SK-N-SH treated with all-trans-retinoic acid at 6 μM for 48 hours (cell line): ENCODE data around the gene HDGF.

ENCODE experiments used
- ATAC-seq: fragments of 200-7000 bp; cut with Tn5 transposase; 3 replicates; pipeline ENCODE4 v1.9.1; 2020; ENCODE audit warnings: mild to moderate bottlenecking, moderate library complexity
- ARNTL ChIP-seq: fragments of 450-650 bp; formaldehyde crosslinking; IDR thresholded peaks from 2 replicates; pipeline ENCODE4 v1.5.0; 2020; ENCODE audit warnings: low read depth, mild to moderate bottlenecking, moderate library complexity, borderline replicate concordance
- BACH2 ChIP-seq: fragments of 250-450 bp; sonication (Bioruptor Pico); IDR thresholded peaks from 2 replicates; pipeline ENCODE4 v1.9.0; 2021; ENCODE audit warnings: mild to moderate bottlenecking, borderline replicate concordance
- CSDC2 ChIP-seq: fragments of 250-450 bp; sonication (Bioruptor Pico); IDR thresholded peaks from 2 replicates; pipeline ENCODE4 v1.5.0; 2020; ENCODE audit warnings: mild to moderate bottlenecking, moderate library complexity
- ESRRG ChIP-seq: fragments of 250-450 bp; sonication (Bioruptor Pico); IDR thresholded peaks from 2 replicates; pipeline ENCODE4 v1.6.1; 2021; ENCODE audit warnings: mild to moderate bottlenecking
- GLIS3 ChIP-seq: fragments of 250-450 bp; sonication (Bioruptor Pico); IDR thresholded peaks from 2 replicates; pipeline ENCODE4 v1.5.0; 2020; ENCODE audit warnings: mild to moderate bottlenecking, moderate library complexity
- ISL1 ChIP-seq: fragments of 250-450 bp; sonication (Bioruptor Pico); IDR thresholded peaks from 2 replicates; pipeline ENCODE4 v2.1.2; 2022; ENCODE audit warnings: mild to moderate bottlenecking, moderate library complexity
- OSR1 ChIP-seq: fragments of 250-450 bp; sonication (Bioruptor Pico); IDR thresholded peaks from 2 replicates; pipeline ENCODE4 v1.8.0; 2022; ENCODE audit warnings: moderate library complexity, mild to moderate bottlenecking, inconsistent platforms
- PPARA ChIP-seq: fragments of 250-450 bp; sonication (Bioruptor Pico); IDR thresholded peaks from 2 replicates; pipeline ENCODE4 v1.5.0; 2020; ENCODE audit warnings: mild to moderate bottlenecking, borderline replicate concordance
- RARB ChIP-seq: fragments of 250-450 bp; sonication (Bioruptor Pico); IDR thresholded peaks from 2 replicates; pipeline ENCODE4 v1.8.0; 2021; ENCODE audit warnings: mild to moderate bottlenecking, moderate library complexity
- SNAI2 ChIP-seq: fragments of 250-450 bp; sonication (Bioruptor Pico); IDR thresholded peaks from 2 replicates; pipeline ENCODE4 v1.5.0; 2020; ENCODE audit warnings: mild to moderate bottlenecking, moderate library complexity
- TCF4 ChIP-seq: fragments of 250-450 bp; sonication (Bioruptor Pico); IDR thresholded peaks from 2 replicates; pipeline ENCODE4 v1.8.0; 2021; ENCODE audit warnings: mild to moderate bottlenecking, moderate library complexity, borderline replicate concordance
- TOX ChIP-seq: fragments of 250-450 bp; sonication (Bioruptor Pico); IDR thresholded peaks from 2 replicates; pipeline ENCODE4 v1.8.0; 2021; ENCODE audit warnings: mild to moderate bottlenecking, moderate library complexity, borderline replicate concordance
- ZC3H10 ChIP-seq: fragments of 250-450 bp; sonication (Bioruptor Pico); IDR thresholded peaks from 2 replicates; pipeline ENCODE4 v1.5.1; 2021; ENCODE audit warnings: mild to moderate bottlenecking, moderate library complexity
- ZFP3 ChIP-seq: fragments of 250-450 bp; sonication (Bioruptor Pico); IDR thresholded peaks from 2 replicates; pipeline ENCODE4 v1.5.0; 2020; ENCODE audit warnings: mild to moderate bottlenecking, moderate library complexity
- ZFP30 ChIP-seq: fragments of 450-650 bp; formaldehyde crosslinking; IDR thresholded peaks from 2 replicates; pipeline ENCODE4 v1.5.0; 2022; ENCODE audit warnings: mild to moderate bottlenecking, moderate library complexity
- ZNF565 ChIP-seq: fragments of 450-650 bp; formaldehyde crosslinking; conservative IDR thresholded peaks from 2 replicates; pipeline ENCODE4 v1.5.0; 2020; ENCODE audit warnings: low read depth, mild to moderate bottlenecking, moderate library complexity
- ZNF70 ChIP-seq: fragments of 450-650 bp; formaldehyde crosslinking; IDR thresholded peaks from 2 replicates; pipeline ENCODE4 v1.5.0; 2020; ENCODE audit warnings: mild to moderate bottlenecking, moderate library complexity
- ZNF8 ChIP-seq: fragments of 450-650 bp; formaldehyde crosslinking; IDR thresholded peaks from 2 replicates; pipeline ENCODE4 v1.5.0; 2020; ENCODE audit warnings: mild to moderate bottlenecking, moderate library complexity
- TF ChIP-seq, protein P1 (sequence below): fragments of 250-450 bp; sonication (Bioruptor Pico); IDR thresholded peaks from 2 replicates; pipeline ENCODE4 v1.5.1; 2021; ENCODE audit warnings: mild to moderate bottlenecking, moderate library complexity
- TF ChIP-seq, protein P2 (sequence below): fragments of 250-450 bp; sonication (Bioruptor Pico); IDR thresholded peaks from 2 replicates; pipeline ENCODE4 v1.8.0; 2021; ENCODE audit warnings: low read depth, mild to moderate bottlenecking, moderate library complexity, borderline replicate concordance
- TF ChIP-seq, protein P3 (sequence below): fragments of 250-450 bp; sonication (Bioruptor Pico); IDR thresholded peaks from 2 replicates; pipeline ENCODE4 v1.8.0; 2020; ENCODE audit warnings: mild to moderate bottlenecking, moderate library complexity, borderline replicate concordance
- TF ChIP-seq, protein P4 (sequence below): fragments of 250-450 bp; sonication (Bioruptor Pico); IDR thresholded peaks from 2 replicates; pipeline ENCODE4 v1.5.0; 2020; ENCODE audit warnings: mild to moderate bottlenecking, moderate library complexity

HDGF gene

DNA sequence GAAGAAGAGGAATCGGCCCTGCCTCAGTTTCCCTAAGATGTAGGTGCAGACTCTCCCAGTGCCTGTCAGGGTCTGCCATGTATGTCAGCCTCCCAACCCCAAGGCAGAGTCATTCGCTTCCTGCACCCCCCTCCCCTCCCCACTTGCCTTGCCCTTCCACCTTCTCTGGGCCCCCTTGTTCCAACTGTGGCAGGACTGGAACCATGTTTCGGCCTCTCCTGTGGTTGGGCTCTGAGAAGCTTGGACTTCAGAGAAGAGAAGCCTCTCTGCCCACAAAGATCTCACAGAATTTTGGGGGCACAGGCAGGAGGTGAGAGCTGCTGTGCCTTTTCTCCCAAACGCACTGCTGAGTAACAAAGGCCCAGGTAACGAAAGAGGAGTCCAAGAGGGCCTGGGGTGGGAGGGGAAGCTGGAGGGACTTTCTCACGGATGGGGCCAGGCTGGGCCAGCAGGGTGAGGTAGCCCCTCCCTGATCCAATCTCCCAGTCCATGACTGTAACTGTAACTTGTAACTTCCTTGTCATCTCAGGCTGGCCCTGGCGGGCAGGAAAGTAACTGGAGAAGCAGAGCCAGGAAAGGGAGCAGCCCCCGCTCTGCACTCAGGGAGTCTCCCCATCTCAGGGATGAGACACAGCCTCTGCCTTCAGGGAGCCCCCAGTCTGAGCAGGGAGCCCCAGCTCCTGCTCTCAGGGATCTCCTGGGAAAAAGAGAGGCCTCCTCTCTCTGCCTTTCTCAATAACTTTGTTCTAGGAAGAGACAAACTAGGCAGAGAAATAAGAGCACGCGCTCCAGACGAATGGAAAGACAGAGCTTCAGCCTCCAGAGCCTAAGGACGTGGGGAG is 57.4 kb downstream of the HDGF start:
- TF ChIP-seq, protein P1, sequence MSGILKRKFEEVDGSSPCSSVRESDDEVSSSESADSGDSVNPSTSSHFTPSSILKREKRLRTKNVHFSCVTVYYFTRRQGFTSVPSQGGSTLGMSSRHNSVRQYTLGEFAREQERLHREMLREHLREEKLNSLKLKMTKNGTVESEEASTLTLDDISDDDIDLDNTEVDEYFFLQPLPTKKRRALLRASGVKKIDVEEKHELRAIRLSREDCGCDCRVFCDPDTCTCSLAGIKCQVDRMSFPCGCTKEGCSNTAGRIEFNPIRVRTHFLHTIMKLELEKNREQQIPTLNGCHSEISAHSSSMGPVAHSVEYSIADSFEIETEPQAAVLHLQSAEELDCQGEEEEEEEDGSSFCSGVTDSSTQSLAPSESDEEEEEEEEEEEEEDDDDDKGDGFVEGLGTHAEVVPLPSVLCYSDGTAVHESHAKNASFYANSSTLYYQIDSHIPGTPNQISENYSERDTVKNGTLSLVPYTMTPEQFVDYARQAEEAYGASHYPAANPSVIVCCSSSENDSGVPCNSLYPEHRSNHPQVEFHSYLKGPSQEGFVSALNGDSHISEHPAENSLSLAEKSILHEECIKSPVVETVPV (CRISPR knock-in tag), result no peak
- TF ChIP-seq, protein P2, sequence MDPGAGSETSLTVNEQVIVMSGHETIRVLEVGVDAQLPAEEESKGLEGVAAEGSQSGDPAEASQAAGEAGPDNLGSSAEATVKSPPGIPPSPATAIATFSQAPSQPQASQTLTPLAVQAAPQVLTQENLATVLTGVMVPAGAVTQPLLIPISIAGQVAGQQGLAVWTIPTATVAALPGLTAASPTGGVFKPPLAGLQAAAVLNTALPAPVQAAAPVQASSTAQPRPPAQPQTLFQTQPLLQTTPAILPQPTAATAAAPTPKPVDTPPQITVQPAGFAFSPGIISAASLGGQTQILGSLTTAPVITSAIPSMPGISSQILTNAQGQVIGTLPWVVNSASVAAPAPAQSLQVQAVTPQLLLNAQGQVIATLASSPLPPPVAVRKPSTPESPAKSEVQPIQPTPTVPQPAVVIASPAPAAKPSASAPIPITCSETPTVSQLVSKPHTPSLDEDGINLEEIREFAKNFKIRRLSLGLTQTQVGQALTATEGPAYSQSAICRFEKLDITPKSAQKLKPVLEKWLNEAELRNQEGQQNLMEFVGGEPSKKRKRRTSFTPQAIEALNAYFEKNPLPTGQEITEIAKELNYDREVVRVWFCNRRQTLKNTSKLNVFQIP (CRISPR knock-in tag), result no peak
- TF ChIP-seq ZFP3, result no peak
- TF ChIP-seq, protein P3, sequence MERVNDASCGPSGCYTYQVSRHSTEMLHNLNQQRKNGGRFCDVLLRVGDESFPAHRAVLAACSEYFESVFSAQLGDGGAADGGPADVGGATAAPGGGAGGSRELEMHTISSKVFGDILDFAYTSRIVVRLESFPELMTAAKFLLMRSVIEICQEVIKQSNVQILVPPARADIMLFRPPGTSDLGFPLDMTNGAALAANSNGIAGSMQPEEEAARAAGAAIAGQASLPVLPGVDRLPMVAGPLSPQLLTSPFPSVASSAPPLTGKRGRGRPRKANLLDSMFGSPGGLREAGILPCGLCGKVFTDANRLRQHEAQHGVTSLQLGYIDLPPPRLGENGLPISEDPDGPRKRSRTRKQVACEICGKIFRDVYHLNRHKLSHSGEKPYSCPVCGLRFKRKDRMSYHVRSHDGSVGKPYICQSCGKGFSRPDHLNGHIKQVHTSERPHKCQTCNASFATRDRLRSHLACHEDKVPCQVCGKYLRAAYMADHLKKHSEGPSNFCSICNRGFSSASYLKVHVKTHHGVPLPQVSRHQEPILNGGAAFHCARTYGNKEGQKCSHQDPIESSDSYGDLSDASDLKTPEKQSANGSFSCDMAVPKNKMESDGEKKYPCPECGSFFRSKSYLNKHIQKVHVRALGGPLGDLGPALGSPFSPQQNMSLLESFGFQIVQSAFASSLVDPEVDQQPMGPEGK (CRISPR knock-in tag), result no peak
- no peak for TF ChIP-seq GLIS3 (CRISPR knock-in tag)
- no peak for TF ChIP-seq OSR1
- no peak for TF ChIP-seq ESRRG (CRISPR knock-in tag)
- no peak for TF ChIP-seq TOX (CRISPR knock-in tag)
- TF ChIP-seq ZC3H10 (CRISPR knock-in tag), result no peak
- TF ChIP-seq, protein P4, sequence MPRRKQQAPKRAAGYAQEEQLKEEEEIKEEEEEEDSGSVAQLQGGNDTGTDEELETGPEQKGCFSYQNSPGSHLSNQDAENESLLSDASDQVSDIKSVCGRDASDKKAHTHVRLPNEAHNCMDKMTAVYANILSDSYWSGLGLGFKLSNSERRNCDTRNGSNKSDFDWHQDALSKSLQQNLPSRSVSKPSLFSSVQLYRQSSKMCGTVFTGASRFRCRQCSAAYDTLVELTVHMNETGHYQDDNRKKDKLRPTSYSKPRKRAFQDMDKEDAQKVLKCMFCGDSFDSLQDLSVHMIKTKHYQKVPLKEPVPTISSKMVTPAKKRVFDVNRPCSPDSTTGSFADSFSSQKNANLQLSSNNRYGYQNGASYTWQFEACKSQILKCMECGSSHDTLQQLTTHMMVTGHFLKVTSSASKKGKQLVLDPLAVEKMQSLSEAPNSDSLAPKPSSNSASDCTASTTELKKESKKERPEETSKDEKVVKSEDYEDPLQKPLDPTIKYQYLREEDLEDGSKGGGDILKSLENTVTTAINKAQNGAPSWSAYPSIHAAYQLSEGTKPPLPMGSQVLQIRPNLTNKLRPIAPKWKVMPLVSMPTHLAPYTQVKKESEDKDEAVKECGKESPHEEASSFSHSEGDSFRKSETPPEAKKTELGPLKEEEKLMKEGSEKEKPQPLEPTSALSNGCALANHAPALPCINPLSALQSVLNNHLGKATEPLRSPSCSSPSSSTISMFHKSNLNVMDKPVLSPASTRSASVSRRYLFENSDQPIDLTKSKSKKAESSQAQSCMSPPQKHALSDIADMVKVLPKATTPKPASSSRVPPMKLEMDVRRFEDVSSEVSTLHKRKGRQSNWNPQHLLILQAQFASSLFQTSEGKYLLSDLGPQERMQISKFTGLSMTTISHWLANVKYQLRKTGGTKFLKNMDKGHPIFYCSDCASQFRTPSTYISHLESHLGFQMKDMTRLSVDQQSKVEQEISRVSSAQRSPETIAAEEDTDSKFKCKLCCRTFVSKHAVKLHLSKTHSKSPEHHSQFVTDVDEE (CRISPR knock-in tag), result no peak
- TF ChIP-seq ISL1, result no peak
- TF ChIP-seq RARB (CRISPR knock-in tag), result no peak
- no peak for TF ChIP-seq ZNF70
- no peak for TF ChIP-seq CSDC2 (CRISPR knock-in tag)
- no peak for TF ChIP-seq ZNF565 (CRISPR knock-in tag)
- TF ChIP-seq ARNTL (CRISPR knock-in tag), result no peak
- peak; percentile 43 for ATAC-seq

DNA sequence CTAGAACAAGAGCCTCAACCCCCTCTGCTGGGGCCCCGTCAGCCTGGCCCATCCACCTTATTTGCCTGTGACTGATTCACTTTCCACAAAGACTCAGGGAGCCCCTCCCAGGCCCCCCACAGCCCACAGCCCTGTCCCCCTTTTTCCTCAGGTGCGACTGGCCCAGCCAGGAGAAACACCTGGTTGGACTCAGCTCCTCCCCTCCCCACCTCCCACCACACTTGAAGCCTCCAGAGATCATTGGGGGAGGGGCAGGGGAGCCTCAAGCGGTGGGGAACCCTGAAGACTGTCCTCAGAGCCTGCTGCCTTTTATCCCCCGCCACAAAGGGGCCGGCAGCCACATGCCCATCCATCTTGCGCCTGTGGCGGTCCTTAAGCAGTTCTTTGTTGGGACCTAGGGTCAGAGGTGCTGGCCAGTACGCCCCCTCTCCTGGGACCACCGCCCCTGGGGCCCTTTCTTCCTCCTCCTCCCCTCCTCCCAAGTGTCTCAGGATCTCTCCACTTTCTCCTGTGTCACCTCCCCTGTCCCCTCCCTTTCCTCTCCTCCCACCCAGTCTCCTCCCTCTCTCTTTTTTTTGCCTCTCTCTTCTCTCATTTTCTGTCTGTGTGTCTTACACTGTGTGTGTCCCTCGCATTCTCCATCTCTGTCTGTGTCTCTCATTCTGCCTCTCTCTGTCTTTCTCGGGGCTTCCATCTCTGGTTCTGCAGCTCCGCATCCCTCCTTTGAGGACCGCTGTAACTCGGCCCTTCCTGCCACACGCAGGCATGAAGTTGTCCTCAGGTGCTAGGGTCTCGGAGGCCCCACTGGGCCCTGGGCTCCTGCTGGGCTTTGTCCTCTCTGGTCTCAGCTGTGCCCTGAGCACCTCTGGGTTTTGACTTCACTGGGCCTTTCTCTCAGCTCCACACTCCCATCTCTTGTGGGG is 58.3 kb downstream of the HDGF start:
- ATAC-seq, result no peak
- TF ChIP-seq PPARA (CRISPR knock-in tag), result no peak
- no peak for TF ChIP-seq ZNF565 (CRISPR knock-in tag)
- no peak for TF ChIP-seq SNAI2
- TF ChIP-seq GLIS3 (CRISPR knock-in tag), result no peak
- no peak for TF ChIP-seq ZFP30
- no peak for TF ChIP-seq BACH2 (CRISPR knock-in tag)
- no peak for TF ChIP-seq RARB (CRISPR knock-in tag)
- no peak for TF ChIP-seq ZNF8
- TF ChIP-seq TCF4, result no peak
- TF ChIP-seq, protein P1 (CRISPR knock-in tag), result no peak
- no peak for TF ChIP-seq ZNF70
